ENCODE data around the gene WIF1. TPM values are rescaled to one million over a fixed set of nuclear protein-coding genes. Genes with fewer than 3 reads are reported as not detected.
A peak's percentile ranks its signal among the peaks of the same experiment; 100 is the strongest.

The WIF1 gene
- total RNA-seq, 1 experiment from 2014 or later, result 1.8 TPM

DNA sequence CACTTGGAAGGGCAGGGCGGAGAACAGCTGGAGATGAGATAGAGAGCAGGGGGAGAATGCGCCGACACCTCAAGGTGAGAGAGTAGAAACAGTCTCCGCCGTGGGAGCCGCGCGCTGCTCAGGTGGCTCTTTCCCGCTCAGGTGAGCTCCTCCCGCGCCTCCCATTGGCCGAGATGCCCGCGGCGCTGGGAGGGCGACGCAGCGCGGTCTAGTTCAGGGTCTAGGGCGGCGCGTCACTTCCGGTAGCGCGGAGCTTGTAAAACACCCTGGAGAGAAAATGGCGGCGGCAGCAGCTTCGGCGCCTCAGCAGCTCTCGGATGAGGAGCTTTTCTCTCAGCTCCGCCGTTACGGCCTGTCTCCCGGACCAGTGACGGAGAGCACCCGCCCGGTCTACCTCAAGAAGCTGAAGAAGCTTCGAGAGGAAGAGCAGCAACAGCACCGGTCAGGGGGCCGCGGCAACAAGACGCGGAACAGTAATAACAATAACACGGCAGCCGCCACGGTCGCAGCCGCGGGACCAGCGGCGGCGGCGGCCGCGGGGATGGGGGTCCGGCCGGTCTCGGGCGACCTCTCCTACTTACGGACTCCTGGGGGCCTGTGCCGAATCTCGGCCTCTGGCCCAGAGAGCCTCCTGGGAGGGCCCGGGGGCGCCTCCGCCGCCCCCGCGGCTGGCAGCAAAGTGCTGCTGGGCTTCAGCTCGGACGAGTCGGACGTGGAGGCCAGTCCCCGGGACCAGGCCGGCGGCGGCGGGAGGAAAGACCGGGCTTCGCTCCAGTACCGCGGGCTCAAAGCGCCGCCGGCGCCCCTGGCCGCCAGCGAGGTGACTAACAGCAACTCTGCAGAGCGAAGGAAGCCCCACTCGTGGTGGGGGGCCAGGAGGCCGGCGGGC lies 48.5 kb upstream of the WIF1 start, which contains the start of gene LEMD3 (continued):
- TF ChIP-seq ETV6 (CRISPR knock-in tag; IDR thresholded peaks at IDR 0.05) (peak; percentile 100), ZNF219 (CRISPR knock-in tag; IDR thresholded peaks at IDR 0.05; ENCODE audit: borderline replicate concordance) (peak; percentile 94), IRF2 (CRISPR knock-in tag; IDR thresholded peaks at IDR 0.05; ENCODE audit: borderline replicate concordance, low read depth) (peak; percentile 98), OVOL2 (CRISPR knock-in tag; IDR thresholded peaks at IDR 0.05; ENCODE audit: borderline replicate concordance) (no peak), FOXP1 (CRISPR knock-in tag; IDR thresholded peaks at IDR 0.05; ENCODE audit: borderline replicate concordance) (peak; percentile 100), ZNF138 (CRISPR knock-in tag; conservative IDR thresholded peaks at IDR 0.05) (peak; percentile 99), MYBL2 (CRISPR knock-in tag; IDR thresholded peaks at IDR 0.05) (peak; percentile 98), JAZF1 (CRISPR knock-in tag; IDR thresholded peaks at IDR 0.05) (no peak), NR1H2 (CRISPR knock-in tag; IDR thresholded peaks at IDR 0.05) (peak; percentile 93), GTF2I (CRISPR knock-in tag; conservative IDR thresholded peaks at IDR 0.05) (no peak), SP1 (CRISPR knock-in tag; conservative IDR thresholded peaks at IDR 0.05) (peak; percentile 96)
- TF ChIP-seq, protein P1, sequence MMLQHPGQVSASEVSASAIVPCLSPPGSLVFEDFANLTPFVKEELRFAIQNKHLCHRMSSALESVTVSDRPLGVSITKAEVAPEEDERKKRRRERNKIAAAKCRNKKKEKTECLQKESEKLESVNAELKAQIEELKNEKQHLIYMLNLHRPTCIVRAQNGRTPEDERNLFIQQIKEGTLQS (CRISPR knock-in tag; conservative IDR thresholded peaks at IDR 0.05), result peak; percentile 98
- TF ChIP-seq, protein P2, sequence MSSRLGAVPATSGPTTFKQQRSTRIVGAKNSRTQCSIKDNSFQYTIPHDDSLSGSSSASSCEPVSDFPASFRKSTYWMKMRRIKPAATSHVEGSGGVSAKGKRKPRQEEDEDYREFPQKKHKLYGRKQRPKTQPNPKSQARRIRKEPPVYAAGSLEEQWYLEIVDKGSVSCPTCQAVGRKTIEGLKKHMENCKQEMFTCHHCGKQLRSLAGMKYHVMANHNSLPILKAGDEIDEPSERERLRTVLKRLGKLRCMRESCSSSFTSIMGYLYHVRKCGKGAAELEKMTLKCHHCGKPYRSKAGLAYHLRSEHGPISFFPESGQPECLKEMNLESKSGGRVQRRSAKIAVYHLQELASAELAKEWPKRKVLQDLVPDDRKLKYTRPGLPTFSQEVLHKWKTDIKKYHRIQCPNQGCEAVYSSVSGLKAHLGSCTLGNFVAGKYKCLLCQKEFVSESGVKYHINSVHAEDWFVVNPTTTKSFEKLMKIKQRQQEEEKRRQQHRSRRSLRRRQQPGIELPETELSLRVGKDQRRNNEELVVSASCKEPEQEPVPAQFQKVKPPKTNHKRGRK (CRISPR knock-in tag; IDR thresholded peaks at IDR 0.05; ENCODE audit: borderline replicate concordance), result peak; percentile 95
- TF ChIP-seq, protein P3, sequence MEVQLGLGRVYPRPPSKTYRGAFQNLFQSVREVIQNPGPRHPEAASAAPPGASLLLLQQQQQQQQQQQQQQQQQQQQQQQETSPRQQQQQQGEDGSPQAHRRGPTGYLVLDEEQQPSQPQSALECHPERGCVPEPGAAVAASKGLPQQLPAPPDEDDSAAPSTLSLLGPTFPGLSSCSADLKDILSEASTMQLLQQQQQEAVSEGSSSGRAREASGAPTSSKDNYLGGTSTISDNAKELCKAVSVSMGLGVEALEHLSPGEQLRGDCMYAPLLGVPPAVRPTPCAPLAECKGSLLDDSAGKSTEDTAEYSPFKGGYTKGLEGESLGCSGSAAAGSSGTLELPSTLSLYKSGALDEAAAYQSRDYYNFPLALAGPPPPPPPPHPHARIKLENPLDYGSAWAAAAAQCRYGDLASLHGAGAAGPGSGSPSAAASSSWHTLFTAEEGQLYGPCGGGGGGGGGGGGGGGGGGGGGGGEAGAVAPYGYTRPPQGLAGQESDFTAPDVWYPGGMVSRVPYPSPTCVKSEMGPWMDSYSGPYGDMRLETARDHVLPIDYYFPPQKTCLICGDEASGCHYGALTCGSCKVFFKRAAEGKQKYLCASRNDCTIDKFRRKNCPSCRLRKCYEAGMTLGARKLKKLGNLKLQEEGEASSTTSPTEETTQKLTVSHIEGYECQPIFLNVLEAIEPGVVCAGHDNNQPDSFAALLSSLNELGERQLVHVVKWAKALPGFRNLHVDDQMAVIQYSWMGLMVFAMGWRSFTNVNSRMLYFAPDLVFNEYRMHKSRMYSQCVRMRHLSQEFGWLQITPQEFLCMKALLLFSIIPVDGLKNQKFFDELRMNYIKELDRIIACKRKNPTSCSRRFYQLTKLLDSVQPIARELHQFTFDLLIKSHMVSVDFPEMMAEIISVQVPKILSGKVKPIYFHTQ (CRISPR knock-in tag; IDR thresholded peaks at IDR 0.05), result no peak
- TF ChIP-seq, protein P4, sequence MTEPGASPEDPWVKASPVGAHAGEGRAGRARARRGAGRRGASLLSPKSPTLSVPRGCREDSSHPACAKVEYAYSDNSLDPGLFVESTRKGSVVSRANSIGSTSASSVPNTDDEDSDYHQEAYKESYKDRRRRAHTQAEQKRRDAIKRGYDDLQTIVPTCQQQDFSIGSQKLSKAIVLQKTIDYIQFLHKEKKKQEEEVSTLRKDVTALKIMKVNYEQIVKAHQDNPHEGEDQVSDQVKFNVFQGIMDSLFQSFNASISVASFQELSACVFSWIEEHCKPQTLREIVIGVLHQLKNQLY (CRISPR knock-in tag; IDR thresholded peaks at IDR 0.05), result peak; percentile 97; the same call in 1 of the 2 replicates
- TF ChIP-seq, protein P5, sequence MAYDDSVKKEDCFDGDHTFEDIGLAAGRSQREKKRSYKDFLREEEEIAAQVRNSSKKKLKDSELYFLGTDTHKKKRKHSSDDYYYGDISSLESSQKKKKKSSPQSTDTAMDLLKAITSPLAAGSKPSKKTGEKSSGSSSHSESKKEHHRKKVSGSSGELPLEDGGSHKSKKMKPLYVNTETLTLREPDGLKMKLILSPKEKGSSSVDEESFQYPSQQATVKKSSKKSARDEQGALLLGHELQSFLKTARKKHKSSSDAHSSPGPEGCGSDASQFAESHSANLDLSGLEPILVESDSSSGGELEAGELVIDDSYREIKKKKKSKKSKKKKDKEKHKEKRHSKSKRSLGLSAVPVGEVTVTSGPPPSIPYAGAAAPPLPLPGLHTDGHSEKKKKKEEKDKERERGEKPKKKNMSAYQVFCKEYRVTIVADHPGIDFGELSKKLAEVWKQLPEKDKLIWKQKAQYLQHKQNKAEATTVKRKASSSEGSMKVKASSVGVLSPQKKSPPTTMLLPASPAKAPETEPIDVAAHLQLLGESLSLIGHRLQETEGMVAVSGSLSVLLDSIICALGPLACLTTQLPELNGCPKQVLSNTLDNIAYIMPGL (CRISPR knock-in tag; IDR thresholded peaks at IDR 0.05), result peak; percentile 96
- TF ChIP-seq, protein P6, sequence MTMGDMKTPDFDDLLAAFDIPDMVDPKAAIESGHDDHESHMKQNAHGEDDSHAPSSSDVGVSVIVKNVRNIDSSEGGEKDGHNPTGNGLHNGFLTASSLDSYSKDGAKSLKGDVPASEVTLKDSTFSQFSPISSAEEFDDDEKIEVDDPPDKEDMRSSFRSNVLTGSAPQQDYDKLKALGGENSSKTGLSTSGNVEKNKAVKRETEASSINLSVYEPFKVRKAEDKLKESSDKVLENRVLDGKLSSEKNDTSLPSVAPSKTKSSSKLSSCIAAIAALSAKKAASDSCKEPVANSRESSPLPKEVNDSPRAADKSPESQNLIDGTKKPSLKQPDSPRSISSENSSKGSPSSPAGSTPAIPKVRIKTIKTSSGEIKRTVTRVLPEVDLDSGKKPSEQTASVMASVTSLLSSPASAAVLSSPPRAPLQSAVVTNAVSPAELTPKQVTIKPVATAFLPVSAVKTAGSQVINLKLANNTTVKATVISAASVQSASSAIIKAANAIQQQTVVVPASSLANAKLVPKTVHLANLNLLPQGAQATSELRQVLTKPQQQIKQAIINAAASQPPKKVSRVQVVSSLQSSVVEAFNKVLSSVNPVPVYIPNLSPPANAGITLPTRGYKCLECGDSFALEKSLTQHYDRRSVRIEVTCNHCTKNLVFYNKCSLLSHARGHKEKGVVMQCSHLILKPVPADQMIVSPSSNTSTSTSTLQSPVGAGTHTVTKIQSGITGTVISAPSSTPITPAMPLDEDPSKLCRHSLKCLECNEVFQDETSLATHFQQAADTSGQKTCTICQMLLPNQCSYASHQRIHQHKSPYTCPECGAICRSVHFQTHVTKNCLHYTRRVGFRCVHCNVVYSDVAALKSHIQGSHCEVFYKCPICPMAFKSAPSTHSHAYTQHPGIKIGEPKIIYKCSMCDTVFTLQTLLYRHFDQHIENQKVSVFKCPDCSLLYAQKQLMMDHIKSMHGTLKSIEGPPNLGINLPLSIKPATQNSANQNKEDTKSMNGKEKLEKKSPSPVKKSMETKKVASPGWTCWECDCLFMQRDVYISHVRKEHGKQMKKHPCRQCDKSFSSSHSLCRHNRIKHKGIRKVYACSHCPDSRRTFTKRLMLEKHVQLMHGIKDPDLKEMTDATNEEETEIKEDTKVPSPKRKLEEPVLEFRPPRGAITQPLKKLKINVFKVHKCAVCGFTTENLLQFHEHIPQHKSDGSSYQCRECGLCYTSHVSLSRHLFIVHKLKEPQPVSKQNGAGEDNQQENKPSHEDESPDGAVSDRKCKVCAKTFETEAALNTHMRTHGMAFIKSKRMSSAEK (CRISPR knock-in tag; IDR thresholded peaks at IDR 0.05; ENCODE audit: borderline replicate concordance), result 0 out of 2 replicates have a peak, but pooled peaks have one; percentile 24
- TF ChIP-seq, protein P7, sequence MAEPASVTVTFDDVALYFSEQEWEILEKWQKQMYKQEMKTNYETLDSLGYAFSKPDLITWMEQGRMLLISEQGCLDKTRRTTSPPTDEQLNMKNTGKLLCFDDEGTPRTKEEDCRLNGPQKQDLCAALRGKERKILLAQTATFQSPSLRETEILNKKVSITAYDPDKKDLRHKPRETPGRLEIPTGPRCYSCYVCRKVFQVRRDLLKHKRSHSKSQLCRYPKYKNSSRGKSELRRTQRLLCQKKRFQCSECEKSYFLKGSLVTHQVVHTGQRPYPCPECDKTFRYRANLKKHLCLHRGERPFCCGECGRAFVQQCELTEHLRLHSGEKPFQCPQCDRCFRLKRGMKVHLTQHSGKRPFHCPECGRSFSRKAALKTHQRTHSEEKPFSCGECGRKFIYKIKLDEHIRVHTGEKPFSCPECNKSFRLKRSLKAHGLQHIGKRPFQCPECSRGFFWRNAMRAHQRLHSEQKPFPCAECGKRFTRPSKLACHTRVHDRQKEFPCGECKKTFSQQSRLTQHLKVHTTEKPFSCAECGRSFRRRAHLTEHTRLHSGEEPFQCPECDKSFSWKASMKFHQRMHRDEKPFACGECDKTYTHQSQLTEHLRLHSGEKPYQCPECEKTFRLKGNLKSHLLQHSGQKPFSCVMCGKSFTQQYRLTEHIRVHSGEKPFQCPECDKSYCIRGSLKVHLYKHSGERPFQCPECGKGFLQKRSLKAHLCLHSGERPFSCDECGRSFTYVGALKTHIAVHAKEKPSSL (CRISPR knock-in tag; conservative IDR thresholded peaks at IDR 0.05), result no peak
- TF ChIP-seq, protein P8, sequence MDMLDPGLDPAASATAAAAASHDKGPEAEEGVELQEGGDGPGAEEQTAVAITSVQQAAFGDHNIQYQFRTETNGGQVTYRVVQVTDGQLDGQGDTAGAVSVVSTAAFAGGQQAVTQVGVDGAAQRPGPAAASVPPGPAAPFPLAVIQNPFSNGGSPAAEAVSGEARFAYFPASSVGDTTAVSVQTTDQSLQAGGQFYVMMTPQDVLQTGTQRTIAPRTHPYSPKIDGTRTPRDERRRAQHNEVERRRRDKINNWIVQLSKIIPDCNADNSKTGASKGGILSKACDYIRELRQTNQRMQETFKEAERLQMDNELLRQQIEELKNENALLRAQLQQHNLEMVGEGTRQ (CRISPR knock-in tag; IDR thresholded peaks at IDR 0.05), result peak; percentile 89

All from WTC11 (cell line).